HG03469 (cell line): ENCODE results near the gene OLIG1.
A peak's percentile ranks its signal among the peaks of the same experiment; 100 is the strongest.

Experiments used
- ATAC-seq: cut with Tn5 transposase; IDR thresholded peaks from one replicate; pipeline ENCODE4 v1.9.1; 2021; ENCODE audit warnings: mild to moderate bottlenecking, moderate library complexity, moderate number of reproducible peaks; ENCODE audit not compliant: unreplicated experiment

The OLIG1 gene

DNA sequence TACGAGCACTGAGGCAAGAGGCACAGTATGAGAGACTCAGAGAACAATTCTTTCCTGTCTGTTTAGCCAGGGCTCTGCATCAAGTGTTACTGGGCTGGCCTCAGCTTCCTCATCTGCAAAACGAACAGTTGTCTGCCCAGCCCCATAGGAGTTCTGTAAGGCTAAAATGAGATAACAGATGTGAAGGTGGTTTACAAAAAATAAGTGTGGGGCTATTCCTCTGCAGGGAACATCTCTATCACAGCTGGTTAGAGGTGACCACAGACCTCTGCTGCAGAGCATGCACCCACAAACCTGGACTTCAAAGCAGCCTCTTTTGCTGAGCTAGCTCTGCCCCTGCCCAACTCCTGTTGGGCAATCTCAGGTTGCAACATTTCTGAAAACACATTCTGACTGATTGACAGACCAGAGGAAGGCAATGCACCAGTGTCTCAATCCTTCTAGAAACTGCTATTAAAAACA, 10.5 kb upstream of the OLIG1 start:
- ATAC-seq, result no peak

- no peak for ATAC-seq
Measured at GRCh38 chr21:33061233-33061632, 8.7 kb upstream of the OLIG1 start.

DNA sequence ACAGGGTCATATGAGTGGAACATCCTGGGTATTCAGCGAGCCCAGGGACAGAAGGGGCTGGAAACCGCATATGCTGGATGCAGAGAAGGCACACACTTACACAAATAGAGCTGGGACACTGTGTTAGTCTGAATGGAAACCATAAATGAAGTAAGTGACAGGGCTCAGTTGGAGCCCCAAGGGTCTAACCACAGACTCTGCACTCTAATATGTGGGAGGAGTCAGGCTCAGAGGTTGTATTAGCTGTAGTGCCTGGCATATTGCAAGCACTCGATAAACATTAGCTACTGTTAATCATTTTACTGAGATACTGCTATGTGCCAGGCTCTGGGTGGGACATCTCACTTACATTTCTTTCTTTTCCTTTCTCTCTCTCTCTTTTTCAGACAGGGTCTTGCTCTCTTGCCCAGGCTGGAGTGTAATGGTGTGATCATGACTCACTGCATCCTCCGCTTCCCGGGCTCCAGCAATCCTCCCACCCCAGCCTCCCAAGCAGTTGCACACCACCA, 6.5 kb upstream of the OLIG1 start:
- no peak for ATAC-seq

GRCh38 chr21:33063907-33064622, 5.9 kb upstream of the OLIG1 start:
- no peak for ATAC-seq

DNA sequence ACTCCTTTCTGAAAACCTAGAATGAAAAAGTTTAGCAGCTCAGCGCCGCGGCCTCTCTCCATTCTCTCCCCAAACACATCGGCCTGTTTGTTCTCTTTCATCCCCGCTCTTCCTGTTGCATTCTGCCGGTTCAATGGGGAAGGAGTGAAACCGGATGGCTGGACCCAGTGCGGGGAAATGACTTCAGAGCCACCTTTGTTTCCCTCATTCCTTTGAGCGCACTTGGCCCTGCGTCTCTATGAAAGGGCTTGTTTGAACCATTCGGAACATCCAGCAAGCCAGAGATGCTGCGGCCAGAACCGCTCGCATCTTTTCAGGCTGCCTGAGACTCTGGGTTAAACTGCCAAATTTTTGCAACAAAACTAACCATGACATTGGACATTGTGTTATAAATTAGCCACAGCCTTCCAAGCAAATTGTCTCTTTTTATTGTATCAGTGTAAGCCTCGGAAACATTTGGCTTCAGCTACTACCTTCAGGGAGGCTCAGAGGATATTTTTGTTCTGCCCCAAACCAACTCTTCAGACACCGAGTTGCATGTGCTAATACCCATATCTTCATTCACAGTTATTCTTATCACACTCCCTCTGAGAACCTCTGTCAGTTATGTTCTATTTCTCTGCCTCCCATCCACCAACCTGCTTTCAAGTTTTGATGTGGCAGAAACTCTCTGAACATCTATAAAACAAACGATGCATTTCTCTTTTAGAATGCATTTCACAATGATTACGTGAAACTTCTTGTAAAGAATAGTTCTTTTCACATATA, 5.1 kb upstream of the OLIG1 start:
- ATAC-seq, result no peak

DNA sequence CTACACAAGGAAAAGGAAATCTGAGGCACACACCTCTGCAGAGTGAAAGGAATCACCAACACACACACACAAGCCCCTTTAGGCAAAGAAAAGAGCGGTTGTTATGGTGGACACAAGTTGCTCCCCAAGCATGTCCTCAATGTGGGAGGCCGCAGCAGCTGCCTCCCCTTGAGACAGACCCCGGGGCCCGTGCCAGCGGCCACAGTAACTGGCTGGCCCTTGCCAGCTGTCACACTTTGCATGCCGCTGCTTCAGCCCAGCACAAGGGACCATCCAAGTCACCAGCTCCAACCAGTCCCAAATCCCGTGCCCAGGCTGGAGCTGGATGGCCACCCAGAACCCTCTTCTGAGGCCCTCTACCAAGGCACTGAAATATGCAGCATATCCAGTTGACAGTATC, 2.9 kb upstream of the OLIG1 start:
- no peak for ATAC-seq

DNA sequence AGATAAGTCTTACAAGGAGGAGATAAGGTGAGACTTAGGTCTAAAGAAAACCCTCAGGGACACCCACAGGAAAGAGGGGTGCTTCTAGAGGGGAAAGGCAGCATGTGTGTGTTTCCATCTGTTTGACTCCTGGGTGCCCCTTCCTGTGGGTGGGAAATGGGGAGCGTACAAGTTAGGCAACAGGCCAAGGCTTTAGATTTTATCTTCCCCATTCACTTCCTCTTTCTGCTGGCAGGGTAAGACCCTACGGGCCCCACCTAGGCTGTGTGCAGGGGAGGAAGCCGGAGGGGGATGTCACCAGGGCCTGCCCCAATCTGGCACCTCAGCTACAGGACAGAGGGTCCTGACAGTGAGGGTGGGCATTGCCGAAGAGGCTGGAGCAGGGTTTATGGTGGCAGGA, 2.5 kb upstream of the OLIG1 start:
- ATAC-seq, result no peak

DNA sequence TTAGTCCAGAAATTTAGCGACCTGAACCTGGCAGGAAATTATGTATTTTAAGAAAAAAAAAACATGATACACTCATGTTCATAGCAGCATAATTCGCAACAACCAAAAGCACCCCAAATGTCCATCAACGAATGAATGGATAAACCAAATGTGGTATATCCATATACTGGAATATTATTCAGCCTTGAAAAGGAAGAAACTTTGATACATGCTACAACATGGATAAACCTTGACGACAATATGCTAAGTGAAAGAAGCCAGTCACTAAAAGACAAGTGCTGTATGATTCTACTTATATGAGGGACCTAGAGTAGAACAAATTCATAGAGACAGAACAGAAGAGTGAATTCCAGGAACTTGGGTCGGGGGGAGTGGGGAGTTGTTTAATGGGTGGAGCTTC, 698 bp upstream of the OLIG1 start:
- ATAC-seq, result no peak

GRCh38 chr21:33069645-33069993, 322 bp upstream of the OLIG1 start:
- ATAC-seq, result no peak

DNA sequence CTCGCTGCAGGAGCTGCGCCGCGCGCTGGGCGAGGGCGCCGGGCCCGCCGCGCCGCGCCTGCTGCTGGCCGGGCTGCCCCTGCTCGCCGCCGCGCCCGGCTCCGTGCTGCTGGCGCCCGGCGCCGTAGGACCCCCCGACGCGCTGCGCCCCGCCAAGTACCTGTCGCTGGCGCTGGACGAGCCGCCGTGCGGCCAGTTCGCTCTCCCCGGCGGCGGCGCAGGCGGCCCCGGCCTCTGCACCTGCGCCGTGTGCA, 730 bp downstream of the OLIG1 start:
- no peak for ATAC-seq

- ATAC-seq, result no peak
Measured at GRCh38 chr21:33070998-33071769, 1.2 kb downstream of the OLIG1 start.

GRCh38 chr21:33071770-33072306, 1.9 kb downstream of the OLIG1 start:
- no peak for ATAC-seq

GRCh38 chr21:33073636-33074035, 3.7 kb downstream of the OLIG1 start:
- ATAC-seq, result no peak

GRCh38 chr21:33075128-33075527, 5.2 kb downstream of the OLIG1 start:
- no peak for ATAC-seq

- ATAC-seq, result no peak
Measured at GRCh38 chr21:33075596-33076195, 5.8 kb downstream of the OLIG1 start.

- ATAC-seq, result no peak
Measured at GRCh38 chr21:33076600-33077329, 6.8 kb downstream of the OLIG1 start.

GRCh38 chr21:33078907-33079582, 9.1 kb downstream of the OLIG1 start:
- peak; percentile 92 for ATAC-seq

- ATAC-seq, result no peak
Measured at GRCh38 chr21:33080376-33080775, 10.4 kb downstream of the OLIG1 start.

DNA sequence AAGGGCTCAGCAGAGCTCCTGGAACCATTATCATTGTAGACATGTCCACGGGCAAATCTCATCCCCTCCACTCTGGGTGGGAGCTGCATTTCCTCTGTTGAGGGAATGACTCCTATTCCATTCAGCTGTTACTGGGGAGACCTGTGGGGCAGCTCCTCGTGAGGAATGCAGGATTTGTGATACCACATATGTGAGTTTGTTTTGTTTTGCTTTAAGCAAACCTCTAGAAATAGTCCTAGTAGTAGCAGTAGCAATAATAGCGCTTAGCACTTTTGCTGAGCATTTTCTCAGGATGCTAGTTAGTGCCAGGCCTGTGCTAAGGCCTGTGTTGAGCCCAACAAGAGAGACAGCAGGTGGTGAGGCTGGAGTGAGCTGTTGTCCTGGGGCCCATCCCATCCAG, 10.8 kb downstream of the OLIG1 start:
- ATAC-seq, result no peak

GRCh38 chr21:33088384-33088783, 18.4 kb downstream of the OLIG1 start:
- ATAC-seq, result no peak
